Gastroesophageal sphincter (tissue), 3 donors: ENCODE data around the gene TBC1D32.

Source experiments
- EP300 ChIP-seq: sonication (generic); formaldehyde crosslinking; IDR thresholded peaks from one replicate; pipeline ENCODE4 v1.6.1; 2017; ENCODE audit warnings: antibody characterized with exemption, mild to moderate bottlenecking
- POLR2A ChIP-seq, 2 donors: fragments of 450-650 bp; IDR thresholded peaks; one replicate each; pipeline ENCODE4 v1.6.1; 2017; ENCODE audit warnings: antibody characterized with exemption in 2 of 2, mild to moderate bottlenecking in 2 of 2, moderate library complexity in 1 of 2
- TF ChIP-seq, protein P1 (sequence below), 4 experiments: fragments of 200-600 bp in 2 of 4; fragments of 450-650 bp in 2 of 4; sonication (generic) in 1 of 4; IDR thresholded peaks; one replicate each; pipeline ENCODE4 v1.5.1; 2017 to 2019; ENCODE audit warnings: antibody characterized with exemption in 4 of 4, mild to moderate bottlenecking in 2 of 4, moderate library complexity in 2 of 4

DNA sequence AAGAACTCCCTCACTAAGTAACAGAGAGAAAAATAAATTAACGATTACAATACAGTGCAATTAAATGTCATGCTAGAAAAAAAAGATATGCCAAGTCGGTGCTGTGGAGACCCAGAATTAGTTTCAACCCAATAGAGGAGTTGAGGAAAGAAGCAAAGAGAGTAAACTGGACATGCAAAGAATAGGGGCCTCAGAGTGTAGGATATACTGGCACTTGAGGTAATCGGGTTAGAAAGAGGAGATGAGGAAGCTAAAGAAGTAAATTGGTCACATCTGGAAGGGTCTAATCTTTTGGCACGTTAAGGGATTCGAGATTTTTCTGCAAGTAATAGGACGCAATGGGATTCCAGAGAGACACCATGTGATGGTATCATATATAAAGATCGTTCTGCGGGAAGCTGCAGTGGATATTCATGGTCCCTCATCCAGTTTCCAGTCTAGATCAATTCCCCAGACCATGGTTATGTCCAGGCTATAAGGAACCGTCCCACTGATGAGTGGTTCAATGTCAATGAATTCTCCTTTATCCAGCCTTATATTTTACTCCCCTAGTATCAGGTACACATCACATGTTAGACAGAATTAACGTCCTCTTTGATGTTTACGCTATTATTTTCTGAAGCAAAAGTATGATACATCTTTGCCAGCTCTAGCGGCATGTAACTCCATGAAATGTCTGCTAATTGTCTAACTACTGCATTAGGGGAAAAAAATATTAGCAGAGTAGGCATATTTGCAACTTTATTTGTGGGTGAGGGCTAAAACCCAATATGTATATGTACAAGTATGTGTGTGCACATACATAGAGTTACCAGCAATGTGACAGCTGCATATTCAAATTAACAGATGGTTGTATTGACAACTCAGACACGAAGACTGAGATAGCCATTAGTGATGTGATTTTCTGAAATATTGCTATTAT, 1.1 kb upstream of the TBC1D32 start:
- TF ChIP-seq, protein P1, sequence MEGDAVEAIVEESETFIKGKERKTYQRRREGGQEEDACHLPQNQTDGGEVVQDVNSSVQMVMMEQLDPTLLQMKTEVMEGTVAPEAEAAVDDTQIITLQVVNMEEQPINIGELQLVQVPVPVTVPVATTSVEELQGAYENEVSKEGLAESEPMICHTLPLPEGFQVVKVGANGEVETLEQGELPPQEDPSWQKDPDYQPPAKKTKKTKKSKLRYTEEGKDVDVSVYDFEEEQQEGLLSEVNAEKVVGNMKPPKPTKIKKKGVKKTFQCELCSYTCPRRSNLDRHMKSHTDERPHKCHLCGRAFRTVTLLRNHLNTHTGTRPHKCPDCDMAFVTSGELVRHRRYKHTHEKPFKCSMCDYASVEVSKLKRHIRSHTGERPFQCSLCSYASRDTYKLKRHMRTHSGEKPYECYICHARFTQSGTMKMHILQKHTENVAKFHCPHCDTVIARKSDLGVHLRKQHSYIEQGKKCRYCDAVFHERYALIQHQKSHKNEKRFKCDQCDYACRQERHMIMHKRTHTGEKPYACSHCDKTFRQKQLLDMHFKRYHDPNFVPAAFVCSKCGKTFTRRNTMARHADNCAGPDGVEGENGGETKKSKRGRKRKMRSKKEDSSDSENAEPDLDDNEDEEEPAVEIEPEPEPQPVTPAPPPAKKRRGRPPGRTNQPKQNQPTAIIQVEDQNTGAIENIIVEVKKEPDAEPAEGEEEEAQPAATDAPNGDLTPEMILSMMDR (IDR thresholded peaks at IDR 0.05) = no peak
- TF ChIP-seq POLR2A (IDR thresholded peaks at IDR 0.05) (no peak), EP300 (no peak)
